Measurements from ENCODE around the gene HSPB7. TPM values are rescaled to one million over a fixed set of nuclear protein-coding genes. Genes with fewer than 3 reads are reported as not detected.

HSPB7 gene
- total and polyA plus RNA-seq, 2 donors (not counting 3 experiments of a cell fraction or from before 2014, with no cell fraction given): not detected

GRCh38 chr1:16023050-16023653, 5.3 kb upstream of the HSPB7 start:
- TF ChIP-seq POLR2A (IDR thresholded peaks at IDR 0.05; ENCODE audit: low read depth, low read length) (no peak), CTCF (IDR thresholded peaks at IDR 0.05; ENCODE audit: extremely low read depth in 1 of 2, insufficient read depth in 1 of 2, low read depth in 1 of 2, low read length in 2 of 2) (no peak), MAX (IDR thresholded peaks at IDR 0.05; ENCODE audit: insufficient read depth, insufficient read length) (no peak), JUN (IDR thresholded peaks at IDR 0.05; ENCODE audit: borderline replicate concordance, insufficient read depth, insufficient read length, low read depth) (no peak), POLR2AphosphoS5 (IDR thresholded peaks at IDR 0.05; ENCODE audit: insufficient read depth, low read depth, low read length) (no peak), MYC (IDR thresholded peaks at IDR 0.05; ENCODE audit: low read depth, low read length) (no peak), GATA2 (IDR thresholded peaks at IDR 0.05; ENCODE audit: insufficient read depth, insufficient read length, low read depth, low read length) (no peak), EZH2 (IDR thresholded peaks at IDR 0.05; ENCODE audit: borderline replicate concordance, low read depth, low read length, severe bottlenecking) (no peak)
- Histone ChIP-seq H2AFZ (ENCODE audit: low read depth, low read length) (no peak overlapping the region), H3K4me1 (ENCODE audit: control insufficient read depth, extremely low read depth, insufficient read depth, low read length) (no peaks in the 10 kb centered on the region), H3K36me3 (ENCODE audit: control insufficient read depth in 2 of 2, extremely low read depth in 1 of 2, insufficient read depth in 2 of 2, low read length in 2 of 2) (no peaks in the 10 kb centered on the region), H3K27me3 (ENCODE audit: control insufficient read depth in 2 of 2, insufficient read depth in 2 of 2, low read length in 2 of 2) (no peaks in the 10 kb centered on the region), H4K20me1 (replicated peaks; ENCODE audit: control insufficient read depth, extremely low read depth, insufficient read depth, low read length) (no peaks in the 10 kb centered on the region), H3K9ac (replicated peaks; ENCODE audit: extremely low read depth, insufficient read depth, low read length) (no peak overlapping the region), H3K9me3 (replicated peaks; ENCODE audit: control insufficient read depth, insufficient read depth, low read length) (no peaks in the 10 kb centered on the region), H3K79me2 (ENCODE audit: control insufficient read depth, insufficient read depth, low read length) (no peaks in the 10 kb centered on the region), H3K4me3 (replicated peaks in 1 of 3; ENCODE audit: insufficient read depth in 1 of 3, low read depth in 1 of 3, low read length in 3 of 3) (no peak overlapping the region), H3K27ac (ENCODE audit: insufficient read depth, low read depth, low read length) (no peak overlapping the region), H3K4me2 (ENCODE audit: insufficient read depth, low read length) (no peak overlapping the region), H3K9me1 (replicated peaks; ENCODE audit: control insufficient read depth, extremely low read depth, insufficient read depth, low read length) (no peaks in the 10 kb centered on the region)
- no TSS peak for BruUV-seq (replicated peaks)
- POLR2A ChIA-PET: no interaction called here
- CTCF ChIA-PET: interaction anchor here (1.2 kb wide), 1 partner anchor 9 kb away, joined by 3 read pairs; no protein-coding TSS in a partner anchor
- DNase-seq (ENCODE audit: low read depth, low spot score): no peak
- dilution Hi-C loops (cut with MboI; ENCODE audit: extremely low pct_ligation_motif_present, low sequenced_read_pairs) (no loop called here), intact Hi-C loops (cut with micrococcal nuclease) (no loop called here)
- no peak for FAIRE-seq

Measured in endothelial cell of umbilical vein (primary cell).